GM20431 (cell line): ENCODE results near the gene FAM199X.

Source experiments
- in situ Hi-C: fragments of 300-500 bp; cut with MseI, MboI; formaldehyde crosslinking; loops from one replicate; pipeline ENCODE4 v1.15.0; 2020; ENCODE audit warnings: low sequenced_read_pairs; ENCODE audit not compliant: unreplicated experiment

Gene FAM199X

DNA sequence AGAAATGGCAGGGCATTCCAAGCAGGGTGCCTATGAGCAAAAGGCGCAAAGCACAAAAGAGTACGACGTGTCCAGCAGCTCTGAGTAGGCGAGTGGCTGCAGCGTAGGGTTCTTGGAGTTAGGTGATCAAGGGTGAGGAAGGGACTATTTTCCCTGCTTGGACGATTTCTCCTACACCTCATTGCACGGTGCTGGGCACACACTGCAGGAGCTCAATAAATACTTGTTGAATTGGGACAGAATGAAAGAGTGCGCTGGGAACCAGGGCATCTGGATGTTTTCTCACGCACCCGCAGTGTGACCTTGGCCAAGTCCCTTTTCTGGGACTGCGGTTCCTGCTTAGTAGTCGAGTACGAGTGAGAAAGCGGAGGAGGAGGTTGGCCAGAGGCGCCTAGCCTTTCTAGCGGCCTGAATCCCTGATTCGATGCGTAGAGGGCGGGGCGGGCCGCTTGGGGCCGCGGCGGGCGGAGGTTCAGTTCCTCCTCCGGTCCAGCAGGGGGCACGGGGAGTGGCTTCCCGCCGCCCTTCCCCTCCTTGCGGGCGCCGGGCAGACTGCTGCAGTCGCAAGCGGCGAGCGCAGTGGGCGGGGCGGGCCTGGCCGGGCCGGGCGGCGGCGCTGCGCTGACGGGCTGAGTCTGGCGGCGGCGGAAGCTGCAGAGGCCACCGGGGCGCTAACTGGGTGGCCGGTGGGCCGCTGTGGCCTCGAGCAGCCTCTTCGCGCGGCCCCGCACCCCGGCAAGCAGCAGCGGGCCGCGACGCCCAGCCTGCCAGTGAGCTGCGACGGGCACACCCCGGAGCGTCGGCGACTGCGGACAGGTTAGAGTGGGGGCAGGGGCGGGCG lies at the start of gene FAM199X:
Gene FAM199X (plus strand): TSS at position 560 of the 841 bp plus-strand sequence. CDS start 333 bp downstream, outside the sequence.
- in situ Hi-C loops = no loop called here

- in situ Hi-C loops = no loop called here
These were observed 48.5 kb upstream of the FAM199X start for GRCh38 chrX:104117759-104118158.

DNA sequence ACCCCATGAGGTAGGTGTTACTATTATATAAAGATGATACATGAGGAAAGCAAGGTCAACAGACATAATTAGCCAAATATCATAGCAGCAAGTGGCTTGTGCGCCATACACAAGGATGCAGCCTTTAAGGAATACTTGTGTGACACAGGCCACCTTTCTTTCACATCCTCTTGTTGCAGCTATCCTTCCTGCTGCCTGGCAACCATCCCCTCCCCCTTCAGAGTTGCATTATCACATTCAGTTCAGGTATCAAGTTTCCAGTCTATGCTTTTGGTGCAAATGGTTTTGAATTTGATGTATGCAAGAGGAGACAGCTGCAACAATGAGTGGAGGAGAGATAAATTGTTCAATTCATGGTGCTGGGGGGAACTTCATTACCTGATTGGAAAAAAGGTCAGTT lies 47.5 kb upstream of the FAM199X start:
- in situ Hi-C loops = no loop called here

DNA sequence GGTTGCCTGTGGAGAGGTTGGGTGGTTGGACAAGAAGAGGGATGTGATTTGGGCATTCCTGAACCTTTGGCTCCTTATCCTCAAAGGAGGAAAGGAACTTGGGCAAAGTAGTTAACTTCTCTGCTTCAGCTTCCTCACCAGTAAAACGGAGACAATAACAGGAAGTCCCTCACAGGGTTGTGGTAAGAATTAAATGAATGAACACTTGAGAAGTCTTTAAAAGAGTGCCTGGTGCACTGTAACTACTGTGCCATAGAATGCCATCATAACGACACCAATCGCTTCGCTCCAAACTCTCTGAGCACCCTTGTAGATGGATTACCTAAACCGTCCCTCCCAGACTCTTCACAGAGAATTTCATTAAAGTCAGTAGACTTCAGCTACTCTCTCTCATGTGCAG lies 43.4 kb upstream of the FAM199X start:
- in situ Hi-C loops = no loop called here

GRCh38 chrX:104126856-104127255 lies 39.4 kb upstream of the FAM199X start:
- in situ Hi-C loops = loop anchor here (25.0 kb wide), 1 partner anchor 290 kb away; the partner anchor contains the start of gene RAB9B

- in situ Hi-C loops = loop anchor here (25.0 kb wide), 1 partner anchor 294 kb away; the partner anchor contains the start of gene RAB9B
These were observed 35.4 kb upstream of the FAM199X start for GRCh38 chrX:104130808-104131207.

DNA sequence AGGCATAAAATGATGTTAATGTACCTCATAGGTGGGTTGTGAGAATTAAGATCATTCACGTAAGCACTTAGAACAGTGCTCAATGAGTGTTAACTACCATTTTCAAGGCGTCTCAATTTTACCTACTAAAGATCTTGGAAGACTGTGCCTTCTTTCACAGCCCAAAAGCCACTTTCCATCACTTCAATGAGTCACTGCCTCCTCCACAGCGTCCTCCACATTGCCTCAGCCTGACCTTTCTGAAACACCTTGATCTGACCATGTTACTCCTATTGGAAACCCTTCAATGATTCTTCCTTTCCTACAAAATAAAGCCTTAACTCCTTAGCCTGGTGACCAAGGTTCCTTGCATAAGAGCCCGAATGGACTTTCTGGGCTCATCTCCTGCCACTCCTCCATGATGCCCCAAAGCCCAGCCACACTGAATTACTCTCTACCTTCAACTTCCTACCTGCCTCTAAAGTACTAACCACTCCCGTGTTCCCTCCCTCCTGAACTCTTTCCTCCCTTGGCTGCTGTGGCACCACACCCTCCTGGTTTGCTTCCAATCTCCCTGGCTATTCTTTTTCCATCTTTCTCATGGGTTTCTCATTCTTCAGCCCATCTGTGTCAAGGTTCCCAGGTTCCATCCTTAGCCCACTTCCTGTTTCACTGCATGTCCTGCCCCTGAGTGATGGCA lies 31.5 kb upstream of the FAM199X start:
- in situ Hi-C loops = loop anchor here (25.0 kb wide), 1 partner anchor 297 kb away; the partner anchor contains the start of gene RAB9B

DNA sequence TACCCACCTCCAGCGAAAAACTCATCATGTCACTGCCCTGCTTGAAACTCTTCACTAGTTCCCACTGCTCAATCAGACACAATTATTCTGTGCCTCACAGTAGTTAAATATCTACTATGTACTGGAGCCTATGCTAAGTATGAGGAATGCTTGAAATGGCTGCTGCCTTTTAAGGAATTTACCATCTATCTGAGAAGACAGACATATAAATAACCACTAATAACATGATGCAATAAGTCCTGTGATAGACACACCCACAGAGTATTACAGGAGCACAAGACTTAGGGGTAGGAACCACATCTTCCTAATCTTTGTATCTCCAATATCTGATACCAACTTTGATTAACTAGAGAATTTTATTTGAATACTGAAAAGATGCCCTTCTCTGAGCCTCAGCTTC lies 30.6 kb upstream of the FAM199X start:
- in situ Hi-C loops = loop anchor here (25.0 kb wide), 1 partner anchor 298 kb away; the partner anchor contains the start of gene RAB9B

- in situ Hi-C loops = loop anchor here (25.0 kb wide), 1 partner anchor 299 kb away; the partner anchor contains the start of gene RAB9B
These were observed 29.8 kb upstream of the FAM199X start for GRCh38 chrX:104136241-104137019.

GRCh38 chrX:104137496-104137895 lies 28.8 kb upstream of the FAM199X start:
- in situ Hi-C loops = loop anchor here (25.0 kb wide), 1 partner anchor 300 kb away; the partner anchor contains the start of gene RAB9B

- in situ Hi-C loops = loop anchor here (25.0 kb wide), 1 partner anchor 304 kb away; the partner anchor contains the start of gene RAB9B
These were observed 25.0 kb upstream of the FAM199X start for GRCh38 chrX:104141087-104141760.

- in situ Hi-C loops = no loop called here
These were observed 15.2 kb upstream of the FAM199X start for GRCh38 chrX:104151037-104151436.

DNA sequence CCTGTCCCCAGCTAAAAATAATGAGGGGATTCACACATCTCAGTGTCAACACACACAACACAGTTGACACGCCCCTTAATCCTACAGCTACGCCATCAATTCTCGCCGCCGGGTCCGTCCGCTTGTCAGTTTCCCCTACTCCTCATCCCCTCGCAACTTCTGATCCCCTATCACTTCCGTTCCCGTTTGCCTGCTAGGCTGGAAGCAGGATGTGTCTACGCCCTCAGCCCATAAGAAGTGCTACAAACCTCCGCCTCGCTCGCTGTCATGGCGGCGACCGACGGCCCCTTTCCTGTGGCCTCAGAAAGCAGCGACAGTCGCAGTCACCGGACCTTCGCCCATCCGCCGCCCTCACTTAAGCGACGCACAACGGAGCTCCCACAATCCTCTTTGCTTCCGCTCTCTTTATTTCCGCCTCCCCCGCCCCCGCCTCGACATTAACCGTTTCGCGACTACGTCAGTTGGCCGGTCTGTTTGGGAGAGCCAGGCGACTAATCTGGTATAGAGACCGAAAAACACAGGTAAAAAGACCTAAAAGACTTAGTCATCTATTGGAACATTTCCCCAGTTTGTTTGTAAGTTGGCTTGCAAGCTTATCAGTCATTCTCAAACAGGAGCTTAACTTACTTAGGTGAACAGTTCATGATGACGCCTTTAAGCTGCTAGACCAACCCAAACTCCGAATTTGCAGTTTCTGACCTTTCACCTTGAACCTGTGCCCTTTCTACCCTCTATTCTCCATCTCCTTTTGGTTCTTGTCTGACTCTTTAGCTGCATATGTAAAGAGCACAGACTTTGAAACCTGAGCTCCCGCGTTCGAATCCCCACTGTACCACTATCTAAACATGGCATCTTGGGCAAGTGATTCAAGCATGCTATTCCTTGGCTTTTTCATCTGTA lies 9.4 kb upstream of the FAM199X start, which contains the start of gene SLC25A53:
Gene SLC25A53 (minus strand): TSS at position 380 of the 900 bp plus-strand sequence. CDS start 51,752 bp downstream, outside the sequence.
- in situ Hi-C loops = no loop called here

DNA sequence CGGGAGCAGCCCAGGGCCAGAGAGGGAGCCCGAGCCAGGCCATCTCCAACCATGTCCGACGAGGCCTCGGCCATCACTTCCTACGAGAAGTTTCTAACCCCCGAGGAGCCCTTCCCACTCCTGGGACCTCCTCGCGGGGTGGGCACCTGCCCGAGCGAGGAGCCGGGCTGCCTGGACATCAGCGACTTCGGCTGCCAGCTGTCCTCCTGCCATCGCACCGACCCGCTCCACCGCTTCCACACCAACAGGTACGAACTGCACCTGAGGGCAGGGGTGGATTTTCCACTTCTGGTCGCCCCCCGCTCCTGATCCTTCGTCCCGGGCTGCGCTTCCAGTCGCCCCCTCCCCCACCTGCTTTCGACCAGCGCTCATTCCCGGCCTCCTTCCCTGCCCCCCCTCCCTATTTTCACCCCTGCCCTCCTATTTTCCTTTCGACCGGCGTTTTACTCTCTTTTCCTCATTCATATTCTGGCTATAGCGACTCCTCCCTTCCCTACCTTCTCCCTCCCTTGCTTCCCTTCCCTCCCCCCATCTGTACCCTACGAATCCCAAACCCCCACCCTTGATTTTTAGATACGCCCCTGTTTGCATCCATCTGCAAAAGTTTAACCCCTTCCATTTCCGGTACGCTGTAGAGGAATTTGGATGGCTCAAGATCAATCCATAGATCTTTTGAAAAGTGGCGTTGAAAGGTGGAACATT lies 633 bp downstream of the FAM199X start:
- in situ Hi-C loops = no loop called here

DNA sequence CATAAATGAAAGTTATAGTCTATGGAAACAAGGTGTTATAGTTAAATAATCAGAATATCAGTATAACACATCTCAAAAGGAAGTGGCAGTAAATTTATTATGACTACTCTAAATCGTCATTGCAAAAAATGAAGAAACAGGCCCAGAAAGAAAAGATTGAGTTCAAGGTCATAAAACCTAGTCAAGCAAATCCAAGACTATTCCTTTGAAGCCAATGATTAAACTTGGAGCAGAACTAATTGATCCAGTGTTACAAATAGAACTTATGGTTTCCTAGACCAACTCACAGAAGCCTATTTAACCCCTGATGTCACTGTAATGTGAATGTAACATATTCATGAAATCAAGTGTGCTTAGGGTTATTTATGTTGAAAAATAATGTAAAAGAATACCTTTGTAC lies 1.9 kb downstream of the FAM199X start:
- in situ Hi-C loops = no loop called here

GRCh38 chrX:104172121-104172520 lies 5.9 kb downstream of the FAM199X start:
- in situ Hi-C loops = no loop called here

GRCh38 chrX:104172788-104173187 lies 6.5 kb downstream of the FAM199X start:
- in situ Hi-C loops = no loop called here

DNA sequence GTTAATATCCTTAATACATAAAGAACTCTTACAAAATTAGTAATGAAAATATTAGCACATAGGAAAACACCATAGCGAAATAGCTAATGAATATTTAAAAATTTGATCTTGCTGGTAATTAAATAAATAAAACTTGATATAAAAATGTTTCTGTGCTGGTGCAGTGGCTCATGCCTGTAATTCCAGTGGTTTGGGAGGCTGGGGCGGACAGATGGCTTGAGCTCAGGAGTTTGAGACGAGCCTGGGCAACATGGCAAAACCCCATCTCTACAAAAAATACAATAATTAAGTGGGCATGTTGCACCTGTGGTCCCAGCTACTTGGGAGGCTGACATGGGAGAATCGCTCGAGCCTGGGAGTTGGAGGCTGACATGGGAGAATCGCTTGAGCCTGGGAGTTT lies 7.6 kb downstream of the FAM199X start:
- in situ Hi-C loops = no loop called here
